ENCODE measurements around the gene SGCE.

DNA sequence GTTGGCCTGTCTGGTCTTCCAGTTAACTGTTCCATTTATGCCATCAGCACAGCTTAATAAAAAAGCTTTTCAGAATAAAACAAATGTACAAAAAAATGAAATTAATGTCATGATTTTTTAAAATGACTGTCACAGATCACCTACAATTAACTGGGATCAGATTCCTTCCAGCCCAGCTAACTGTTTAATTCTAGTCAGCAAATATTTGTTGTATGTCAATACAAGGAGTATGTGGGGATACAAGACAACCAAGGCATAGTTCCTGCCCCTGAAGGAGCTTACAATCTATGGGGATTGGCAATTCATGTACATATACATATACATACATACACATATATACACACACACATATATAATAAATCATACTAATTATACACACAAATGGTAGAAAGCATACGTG lies 16.5 kb downstream of the SGCE start:
- TF ChIP-seq, protein P1, sequence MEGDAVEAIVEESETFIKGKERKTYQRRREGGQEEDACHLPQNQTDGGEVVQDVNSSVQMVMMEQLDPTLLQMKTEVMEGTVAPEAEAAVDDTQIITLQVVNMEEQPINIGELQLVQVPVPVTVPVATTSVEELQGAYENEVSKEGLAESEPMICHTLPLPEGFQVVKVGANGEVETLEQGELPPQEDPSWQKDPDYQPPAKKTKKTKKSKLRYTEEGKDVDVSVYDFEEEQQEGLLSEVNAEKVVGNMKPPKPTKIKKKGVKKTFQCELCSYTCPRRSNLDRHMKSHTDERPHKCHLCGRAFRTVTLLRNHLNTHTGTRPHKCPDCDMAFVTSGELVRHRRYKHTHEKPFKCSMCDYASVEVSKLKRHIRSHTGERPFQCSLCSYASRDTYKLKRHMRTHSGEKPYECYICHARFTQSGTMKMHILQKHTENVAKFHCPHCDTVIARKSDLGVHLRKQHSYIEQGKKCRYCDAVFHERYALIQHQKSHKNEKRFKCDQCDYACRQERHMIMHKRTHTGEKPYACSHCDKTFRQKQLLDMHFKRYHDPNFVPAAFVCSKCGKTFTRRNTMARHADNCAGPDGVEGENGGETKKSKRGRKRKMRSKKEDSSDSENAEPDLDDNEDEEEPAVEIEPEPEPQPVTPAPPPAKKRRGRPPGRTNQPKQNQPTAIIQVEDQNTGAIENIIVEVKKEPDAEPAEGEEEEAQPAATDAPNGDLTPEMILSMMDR (IDR thresholded peaks at IDR 0.05), result no peak
- TF ChIP-seq, protein P2, sequence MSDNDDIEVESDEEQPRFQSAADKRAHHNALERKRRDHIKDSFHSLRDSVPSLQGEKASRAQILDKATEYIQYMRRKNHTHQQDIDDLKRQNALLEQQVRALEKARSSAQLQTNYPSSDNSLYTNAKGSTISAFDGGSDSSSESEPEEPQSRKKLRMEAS (CRISPR knock-in tag; IDR thresholded peaks at IDR 0.05), result no peak
- TF ChIP-seq, protein P3, sequence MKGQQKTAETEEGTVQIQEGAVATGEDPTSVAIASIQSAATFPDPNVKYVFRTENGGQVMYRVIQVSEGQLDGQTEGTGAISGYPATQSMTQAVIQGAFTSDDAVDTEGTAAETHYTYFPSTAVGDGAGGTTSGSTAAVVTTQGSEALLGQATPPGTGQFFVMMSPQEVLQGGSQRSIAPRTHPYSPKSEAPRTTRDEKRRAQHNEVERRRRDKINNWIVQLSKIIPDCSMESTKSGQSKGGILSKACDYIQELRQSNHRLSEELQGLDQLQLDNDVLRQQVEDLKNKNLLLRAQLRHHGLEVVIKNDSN (CRISPR knock-in tag; IDR thresholded peaks at IDR 0.05), result no peak
- TF ChIP-seq FOXJ3 (CRISPR knock-in tag; IDR thresholded peaks at IDR 0.05; ENCODE audit: borderline replicate concordance), result no peak
- no peak for TF ChIP-seq ELF4 (CRISPR knock-in tag; IDR thresholded peaks at IDR 0.05; ENCODE audit: low read depth)
- TF ChIP-seq SP1 (CRISPR knock-in tag; conservative IDR thresholded peaks at IDR 0.05), result no peak
- no peak for TF ChIP-seq PRRX2 (CRISPR knock-in tag; IDR thresholded peaks at IDR 0.05)
- TF ChIP-seq SOX15 (CRISPR knock-in tag; IDR thresholded peaks at IDR 0.05), result no peak
- TF ChIP-seq IRF2 (CRISPR knock-in tag; IDR thresholded peaks at IDR 0.05; ENCODE audit: borderline replicate concordance, low read depth), result no peak
- no peak for TF ChIP-seq GRHL2 (CRISPR knock-in tag; IDR thresholded peaks at IDR 0.05; ENCODE audit: insufficient replicate concordance, severe bottlenecking)
- TF ChIP-seq, protein P4, sequence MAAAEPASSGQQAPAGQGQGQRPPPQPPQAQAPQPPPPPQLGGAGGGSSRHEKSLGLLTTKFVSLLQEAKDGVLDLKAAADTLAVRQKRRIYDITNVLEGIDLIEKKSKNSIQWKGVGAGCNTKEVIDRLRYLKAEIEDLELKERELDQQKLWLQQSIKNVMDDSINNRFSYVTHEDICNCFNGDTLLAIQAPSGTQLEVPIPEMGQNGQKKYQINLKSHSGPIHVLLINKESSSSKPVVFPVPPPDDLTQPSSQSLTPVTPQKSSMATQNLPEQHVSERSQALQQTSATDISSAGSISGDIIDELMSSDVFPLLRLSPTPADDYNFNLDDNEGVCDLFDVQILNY (CRISPR knock-in tag; IDR thresholded peaks at IDR 0.05), result no peak
- no peak for TF ChIP-seq CREB1 (CRISPR knock-in tag; IDR thresholded peaks at IDR 0.05)
- TF ChIP-seq, protein P5, sequence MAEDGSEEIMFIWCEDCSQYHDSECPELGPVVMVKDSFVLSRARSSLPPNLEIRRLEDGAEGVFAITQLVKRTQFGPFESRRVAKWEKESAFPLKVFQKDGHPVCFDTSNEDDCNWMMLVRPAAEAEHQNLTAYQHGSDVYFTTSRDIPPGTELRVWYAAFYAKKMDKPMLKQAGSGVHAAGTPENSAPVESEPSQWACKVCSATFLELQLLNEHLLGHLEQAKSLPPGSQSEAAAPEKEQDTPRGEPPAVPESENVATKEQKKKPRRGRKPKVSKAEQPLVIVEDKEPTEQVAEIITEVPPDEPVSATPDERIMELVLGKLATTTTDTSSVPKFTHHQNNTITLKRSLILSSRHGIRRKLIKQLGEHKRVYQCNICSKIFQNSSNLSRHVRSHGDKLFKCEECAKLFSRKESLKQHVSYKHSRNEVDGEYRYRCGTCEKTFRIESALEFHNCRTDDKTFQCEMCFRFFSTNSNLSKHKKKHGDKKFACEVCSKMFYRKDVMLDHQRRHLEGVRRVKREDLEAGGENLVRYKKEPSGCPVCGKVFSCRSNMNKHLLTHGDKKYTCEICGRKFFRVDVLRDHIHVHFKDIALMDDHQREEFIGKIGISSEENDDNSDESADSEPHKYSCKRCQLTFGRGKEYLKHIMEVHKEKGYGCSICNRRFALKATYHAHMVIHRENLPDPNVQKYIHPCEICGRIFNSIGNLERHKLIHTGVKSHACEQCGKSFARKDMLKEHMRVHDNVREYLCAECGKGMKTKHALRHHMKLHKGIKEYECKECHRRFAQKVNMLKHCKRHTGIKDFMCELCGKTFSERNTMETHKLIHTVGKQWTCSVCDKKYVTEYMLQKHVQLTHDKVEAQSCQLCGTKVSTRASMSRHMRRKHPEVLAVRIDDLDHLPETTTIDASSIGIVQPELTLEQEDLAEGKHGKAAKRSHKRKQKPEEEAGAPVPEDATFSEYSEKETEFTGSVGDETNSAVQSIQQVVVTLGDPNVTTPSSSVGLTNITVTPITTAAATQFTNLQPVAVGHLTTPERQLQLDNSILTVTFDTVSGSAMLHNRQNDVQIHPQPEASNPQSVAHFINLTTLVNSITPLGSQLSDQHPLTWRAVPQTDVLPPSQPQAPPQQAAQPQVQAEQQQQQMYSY (CRISPR knock-in tag; IDR thresholded peaks at IDR 0.05), result no peak

Data from WTC11 (cell line).